ENCODE measurements around the gene IP6K2.

IP6K2 gene

GRCh38 chr3:48686538-48687219 lies 30.3 kb downstream of the IP6K2 start:
- no peak for DNase-seq (ENCODE audit: low spot score)
- Histone ChIP-seq H3K27ac (peak overlapping the region; percentile 85 to 92), H3K4me3 (peak overlapping the region; percentile 96)
- TF ChIP-seq, protein P1, sequence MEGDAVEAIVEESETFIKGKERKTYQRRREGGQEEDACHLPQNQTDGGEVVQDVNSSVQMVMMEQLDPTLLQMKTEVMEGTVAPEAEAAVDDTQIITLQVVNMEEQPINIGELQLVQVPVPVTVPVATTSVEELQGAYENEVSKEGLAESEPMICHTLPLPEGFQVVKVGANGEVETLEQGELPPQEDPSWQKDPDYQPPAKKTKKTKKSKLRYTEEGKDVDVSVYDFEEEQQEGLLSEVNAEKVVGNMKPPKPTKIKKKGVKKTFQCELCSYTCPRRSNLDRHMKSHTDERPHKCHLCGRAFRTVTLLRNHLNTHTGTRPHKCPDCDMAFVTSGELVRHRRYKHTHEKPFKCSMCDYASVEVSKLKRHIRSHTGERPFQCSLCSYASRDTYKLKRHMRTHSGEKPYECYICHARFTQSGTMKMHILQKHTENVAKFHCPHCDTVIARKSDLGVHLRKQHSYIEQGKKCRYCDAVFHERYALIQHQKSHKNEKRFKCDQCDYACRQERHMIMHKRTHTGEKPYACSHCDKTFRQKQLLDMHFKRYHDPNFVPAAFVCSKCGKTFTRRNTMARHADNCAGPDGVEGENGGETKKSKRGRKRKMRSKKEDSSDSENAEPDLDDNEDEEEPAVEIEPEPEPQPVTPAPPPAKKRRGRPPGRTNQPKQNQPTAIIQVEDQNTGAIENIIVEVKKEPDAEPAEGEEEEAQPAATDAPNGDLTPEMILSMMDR (IDR thresholded peaks at IDR 0.05), result no peak

- Histone ChIP-seq H3K27ac (peak within 1 kb of the TSS; percentile 85 to 92), H3K4me3 (peak within 1 kb of the TSS; percentile 96)
- peak; percentile 86 for DNase-seq (ENCODE audit: low spot score)
- TF ChIP-seq, protein P1 (IDR thresholded peaks at IDR 0.05), result peak; percentile 88
Measured at GRCh38 chr3:48685603-48686511, 31.2 kb downstream of the IP6K2 start, which contains the start of gene NCKIPSD. NCKIPSD (minus strand) TSS chr3:48685915; CDS start chr3:48685807, 108 bp downstream.

- no peak for DNase-seq (ENCODE audit: low spot score)
- peak overlapping the region; percentile 96 for H3K4me3 ChIP-seq
- TF ChIP-seq, protein P1 (IDR thresholded peaks at IDR 0.05), result no peak
- H3K27ac ChIP-seq, result peak overlapping the region; percentile 85 to 92
Measured at GRCh38 chr3:48685293-48685602, 31.8 kb downstream of the IP6K2 start.

DNA sequence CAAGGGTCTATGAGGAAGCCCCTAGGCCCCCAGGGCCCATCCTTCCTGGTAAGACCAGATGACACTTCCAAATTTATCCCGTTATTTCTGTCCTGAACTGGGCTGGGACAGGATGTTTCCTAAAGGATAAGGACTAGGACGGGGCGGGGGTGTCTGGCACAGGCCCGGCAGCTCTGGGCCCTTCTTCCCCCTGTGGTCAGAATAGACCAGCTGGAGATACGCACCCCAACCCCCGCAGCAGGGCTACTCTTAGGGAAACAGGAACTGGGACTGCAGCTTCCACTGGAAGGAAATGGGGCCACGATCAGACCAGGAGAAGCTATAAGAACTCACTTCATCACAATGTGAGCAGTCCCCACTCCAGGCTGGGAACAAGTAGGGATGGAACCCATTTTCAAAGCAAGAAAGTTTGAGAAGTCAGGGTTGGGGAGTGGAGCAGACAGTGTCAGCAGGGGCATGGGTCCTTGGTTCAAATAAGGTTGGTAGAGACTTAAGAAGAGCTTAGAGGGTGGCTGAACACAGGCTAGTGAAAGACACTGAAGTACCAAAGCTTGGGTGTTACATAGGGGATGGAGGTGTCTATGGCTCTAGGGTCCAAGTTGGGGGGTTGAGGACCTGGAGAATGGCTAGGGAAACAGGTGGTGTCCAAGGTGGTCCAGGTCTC lies 32.4 kb downstream of the IP6K2 start:
- no peak for DNase-seq (ENCODE audit: low spot score)
- TF ChIP-seq, protein P1 (IDR thresholded peaks at IDR 0.05), result no peak
- peak overlapping the region; percentile 96 for H3K4me3 ChIP-seq
- peak overlapping the region; percentile 85 to 92 for H3K27ac ChIP-seq

- H3K27ac ChIP-seq, result peak overlapping the region; percentile 85 to 92
- TF ChIP-seq, protein P1 (IDR thresholded peaks at IDR 0.05), result no peak
- no peak for DNase-seq (ENCODE audit: low spot score)
- peak overlapping the region; percentile 96 for H3K4me3 ChIP-seq
Measured at GRCh38 chr3:48684054-48684349, 33.0 kb downstream of the IP6K2 start.

DNA sequence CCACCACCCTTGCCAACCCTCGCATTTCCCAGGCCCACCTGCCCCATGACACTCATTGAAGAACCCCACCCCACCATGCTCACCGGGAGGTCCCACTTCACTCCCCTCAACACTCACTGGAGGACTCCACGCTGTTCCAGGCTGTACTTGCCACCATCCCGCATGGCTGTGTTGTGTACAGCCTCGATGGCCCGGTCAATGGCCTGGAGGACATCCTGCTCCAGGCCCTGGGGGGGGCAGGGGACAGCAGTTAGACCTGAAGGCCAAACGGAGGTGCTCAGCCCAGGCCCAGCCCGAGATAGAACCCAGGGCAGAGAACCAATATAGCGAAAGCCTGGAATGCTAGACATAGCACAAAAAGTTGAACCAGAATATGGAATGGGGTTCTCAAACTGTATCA lies 34.2 kb downstream of the IP6K2 start:
- TF ChIP-seq, protein P1 (IDR thresholded peaks at IDR 0.05), result no peak
- Histone ChIP-seq H3K4me3 (no peak overlapping the region), H3K27ac (peak overlapping the region in 1 of 2 donors; percentile 92)
- no peak for DNase-seq (ENCODE audit: low spot score)
